ENCODE results near the gene FAT4.

GRCh38 chr4:125276811-125277210, 37.9 kb upstream of the FAT4 start:
- TF ChIP-seq CTCF (IDR thresholded peaks at IDR 0.05) (no peak), POLR2A (IDR thresholded peaks at IDR 0.05) (no peak)

Measured in lower leg skin (tissue), 3 donors.